DOHH2 (cell line): Measurements from ENCODE around the gene ZNF69.
"Not testable (repeated sequence)": the region's sequence is repeated elsewhere in the genome, so short reads cannot be mapped to it uniquely, and the experiment has no call there.

ENCODE experiments used
- H3F3A ChIP-seq: fragments of 200-600 bp; sonication (generic), shearing (Covaris generic); 2 replicates; pipeline ENCODE4 v1.6.0; 2016; ENCODE audit warnings: antibody characterized with exemption, mild to moderate bottlenecking; ENCODE audit not compliant: control insufficient read depth, insufficient read depth
- H3K27ac ChIP-seq: fragments of 200-600 bp; sonication (generic); 2 replicates; pipeline ENCODE4 v1.5.1; 2014; ENCODE audit warnings: low read depth, mild to moderate bottlenecking, low read length, moderate library complexity
- H3K27me3 ChIP-seq: fragments of 200-600 bp; sonication (generic); 2 replicates; pipeline ENCODE4 v1.6.1; 2014; ENCODE audit warnings: mild to moderate bottlenecking, low read length, mixed read lengths; ENCODE audit not compliant: control insufficient read depth
- H3K36me3 ChIP-seq: fragments of 200-600 bp; sonication (generic); 2 replicates; pipeline ENCODE4 v1.6.1; 2014; ENCODE audit warnings: mild to moderate bottlenecking, low read length, moderate library complexity, mixed read lengths; ENCODE audit not compliant: control insufficient read depth
- H3K4me1 ChIP-seq: fragments of 200-600 bp; sonication (generic); 2 replicates; pipeline ENCODE4 v1.6.1; 2014; ENCODE audit warnings: mild to moderate bottlenecking, low read length, mixed read lengths; ENCODE audit not compliant: control insufficient read depth
- H3K4me2 ChIP-seq: fragments of 200-600 bp; sonication (generic); 2 replicates; pipeline ENCODE4 v1.6.0; 2014; ENCODE audit warnings: mild to moderate bottlenecking, low read length, moderate library complexity
- H3K4me3 ChIP-seq: fragments of 200-600 bp; sonication (generic); 2 replicates; pipeline ENCODE4 v1.5.1; 2014; ENCODE audit warnings: mild to moderate bottlenecking, low read length, mixed read lengths
- H3K79me2 ChIP-seq: fragments of 200-600 bp; sonication (generic); 2 replicates; pipeline ENCODE4 v1.6.1; 2014; ENCODE audit warnings: mild to moderate bottlenecking, low read length, mixed read lengths; ENCODE audit not compliant: control insufficient read depth
- H3K9me2 ChIP-seq: fragments of 200-600 bp; sonication (generic); replicated peaks from 2 replicates; pipeline ENCODE4 v1.6.1; 2014; ENCODE audit warnings: mild to moderate bottlenecking, low read length, mixed read lengths; ENCODE audit not compliant: control insufficient read depth
- H3K9me3 ChIP-seq: fragments of 200-600 bp; sonication (generic); 2 replicates; pipeline ENCODE4 v1.6.1; 2014; ENCODE audit warnings: antibody characterized with exemption, low read length, mixed read lengths; ENCODE audit not compliant: control insufficient read depth, insufficient read depth
- H4K20me1 ChIP-seq: fragments of 200-600 bp; sonication (generic); 2 replicates; pipeline ENCODE4 v1.6.0; 2014; ENCODE audit warnings: low read depth, mild to moderate bottlenecking, antibody characterized with exemption, low read length, moderate library complexity; ENCODE audit not compliant: control insufficient read depth, insufficient read depth
- EZH2phosphoT487 ChIP-seq: fragments of 200-600 bp; sonication (generic); IDR thresholded peaks from 2 replicates; pipeline ENCODE4 v1.6.1; 2017; ENCODE audit warnings: borderline replicate concordance, mild to moderate bottlenecking, antibody characterized with exemption, low read length, moderate library complexity, mixed read lengths
- TF ChIP-seq, protein P1 (sequence below): fragments of 200-600 bp; sonication (generic); IDR thresholded peaks from one replicate; pipeline ENCODE4 v1.5.1; 2014; ENCODE audit warnings: antibody characterized with exemption, mild to moderate bottlenecking, low read depth, low read length; ENCODE audit not compliant: poor library complexity, severe bottlenecking

Gene ZNF69

GRCh38 chr19:11881151-11881800 lies 6.3 kb upstream of the ZNF69 start:
- Histone ChIP-seq H4K20me1 (no peaks in the 10 kb centered on the region), H3K4me2 (no peak overlapping the region), H3K36me3 (no peaks in the 10 kb centered on the region), H3K27me3 (no peaks in the 10 kb centered on the region; the same call in 1 of the 2 replicates), H3F3A (no peaks in the 10 kb centered on the region), H3K4me3 (no peak overlapping the region), H3K79me2 (no peaks in the 10 kb centered on the region), H3K27ac (no peak overlapping the region), H3K9me3 (no peaks in the 10 kb centered on the region), H3K4me1 (no peaks in the 10 kb centered on the region), H3K9me2 (no peaks in the 10 kb centered on the region)
- no peak for TF ChIP-seq EZH2phosphoT487
- TF ChIP-seq, protein P1, sequence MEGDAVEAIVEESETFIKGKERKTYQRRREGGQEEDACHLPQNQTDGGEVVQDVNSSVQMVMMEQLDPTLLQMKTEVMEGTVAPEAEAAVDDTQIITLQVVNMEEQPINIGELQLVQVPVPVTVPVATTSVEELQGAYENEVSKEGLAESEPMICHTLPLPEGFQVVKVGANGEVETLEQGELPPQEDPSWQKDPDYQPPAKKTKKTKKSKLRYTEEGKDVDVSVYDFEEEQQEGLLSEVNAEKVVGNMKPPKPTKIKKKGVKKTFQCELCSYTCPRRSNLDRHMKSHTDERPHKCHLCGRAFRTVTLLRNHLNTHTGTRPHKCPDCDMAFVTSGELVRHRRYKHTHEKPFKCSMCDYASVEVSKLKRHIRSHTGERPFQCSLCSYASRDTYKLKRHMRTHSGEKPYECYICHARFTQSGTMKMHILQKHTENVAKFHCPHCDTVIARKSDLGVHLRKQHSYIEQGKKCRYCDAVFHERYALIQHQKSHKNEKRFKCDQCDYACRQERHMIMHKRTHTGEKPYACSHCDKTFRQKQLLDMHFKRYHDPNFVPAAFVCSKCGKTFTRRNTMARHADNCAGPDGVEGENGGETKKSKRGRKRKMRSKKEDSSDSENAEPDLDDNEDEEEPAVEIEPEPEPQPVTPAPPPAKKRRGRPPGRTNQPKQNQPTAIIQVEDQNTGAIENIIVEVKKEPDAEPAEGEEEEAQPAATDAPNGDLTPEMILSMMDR, result peak; percentile 71

- H3K36me3 ChIP-seq, result no peaks in the 10 kb centered on the region
- H3F3A ChIP-seq, result no peaks in the 10 kb centered on the region
- H3K9me3 ChIP-seq, result no peaks in the 10 kb centered on the region
- H3K4me3 ChIP-seq, result no peak overlapping the region
- TF ChIP-seq EZH2phosphoT487, result no peak
- TF ChIP-seq, protein P1, result no peak
- H3K4me1 ChIP-seq, result peaks cover 6% of the 10 kb centered on the region
- no peaks in the 10 kb centered on the region for H3K9me2 ChIP-seq
- H3K4me2 ChIP-seq, result no peak overlapping the region
- no peaks in the 10 kb centered on the region for H3K79me2 ChIP-seq
- no peaks in the 10 kb centered on the region for H4K20me1 ChIP-seq
- no peaks in the 10 kb centered on the region; the same call in 1 of the 2 replicates for H3K27me3 ChIP-seq
- no peak overlapping the region for H3K27ac ChIP-seq
Measured at GRCh38 chr19:11882606-11883005, 5.0 kb upstream of the ZNF69 start.

- H3K79me2 ChIP-seq, result no peaks in the 10 kb centered on the region
- no peaks in the 10 kb centered on the region for H3K36me3 ChIP-seq
- no peak overlapping the region for H3K27ac ChIP-seq
- TF ChIP-seq EZH2phosphoT487, result no peak
- H3K4me2 ChIP-seq, result peak overlapping the region; percentile 96
- no peaks in the 10 kb centered on the region for H4K20me1 ChIP-seq
- H3K4me1 ChIP-seq, result peaks cover 9% of the 10 kb centered on the region
- peak overlapping the region; percentile 99 for H3K4me3 ChIP-seq
- no peaks in the 10 kb centered on the region; the same call in 1 of the 2 replicates for H3K27me3 ChIP-seq
- H3K9me2 ChIP-seq, result no peaks in the 10 kb centered on the region
- no peaks in the 10 kb centered on the region for H3F3A ChIP-seq
- H3K9me3 ChIP-seq, result no peaks in the 10 kb centered on the region
Measured at GRCh38 chr19:11887234-11887610, 360 bp upstream of the ZNF69 start.

- H3K79me2 ChIP-seq, H4K20me1 ChIP-seq, H3K27ac ChIP-seq, H3K9me2 ChIP-seq, H3K9me3 ChIP-seq, H3K4me1 ChIP-seq, H3K36me3 ChIP-seq, H3K27me3 ChIP-seq, H3K4me3 ChIP-seq, H3F3A ChIP-seq, H3K4me2 ChIP-seq: not testable (repeated sequence)
Measured at GRCh38 chr19:11889901-11890300, 2.3 kb downstream of the ZNF69 start.
